Astrocyte (in vitro differentiated cells and primary cell): ENCODE results near the gene POFUT2. TPM values are rescaled to one million over a fixed set of nuclear protein-coding genes. Genes with fewer than 3 reads are reported as not detected.
A peak's percentile ranks its signal among the peaks of the same experiment; 100 is the strongest.

Experiments
- DNase-seq: peaks from one replicate; pipeline ENCODE4 v3.0.0-alpha.2; 2010; ENCODE audit warnings: low read depth
- FAIRE-seq: peaks from 2 replicates; lab custom pipeline; 2011; peaks lifted over from hg19 to GRCh38; lab: Jason Lieb, UNC
- H2AFZ ChIP-seq: 2 replicates; pipeline ENCODE4 v1.6.0; 2012; ENCODE audit warnings: low read depth, low read length, inconsistent platforms
- H3K27ac ChIP-seq: 2 replicates; pipeline ENCODE4 v1.5.1; 2011; ENCODE audit warnings: low read depth, low read length, inconsistent platforms
- H3K27me3 ChIP-seq: 2 replicates; pipeline ENCODE4 v1.6.0; 2011; ENCODE audit warnings: low read length, inconsistent platforms; ENCODE audit not compliant: insufficient read depth
- H3K36me3 ChIP-seq: 2 replicates; pipeline ENCODE4 v1.5.1; 2011; ENCODE audit warnings: low read length, inconsistent platforms; ENCODE audit not compliant: insufficient read depth
- H3K4me1 ChIP-seq: 2 replicates; pipeline ENCODE4 v1.5.1; 2011; ENCODE audit warnings: low read length, inconsistent platforms; ENCODE audit not compliant: insufficient read depth
- H3K4me2 ChIP-seq: 2 replicates; pipeline ENCODE4 v1.6.0; 2012; ENCODE audit warnings: low read length, inconsistent platforms
- H3K4me3 ChIP-seq: 2 replicates; pipeline ENCODE4 v1.5.1; 2011; ENCODE audit warnings: low read depth, mild to moderate bottlenecking, low read length, inconsistent platforms; ENCODE audit not compliant: insufficient read depth
- H3K79me2 ChIP-seq: 2 replicates; pipeline ENCODE4 v1.6.0; 2012; ENCODE audit warnings: mild to moderate bottlenecking, low read length, inconsistent platforms; ENCODE audit not compliant: insufficient read depth
- H3K9ac ChIP-seq: 2 replicates; pipeline ENCODE4 v1.6.0; 2012; ENCODE audit warnings: mild to moderate bottlenecking, low read length, inconsistent platforms
- H3K9me3 ChIP-seq: 2 replicates; pipeline ENCODE4 v1.5.1; 2012; ENCODE audit warnings: low read depth, mild to moderate bottlenecking, low read length, inconsistent platforms; ENCODE audit not compliant: insufficient read depth
- H4K20me1 ChIP-seq: 2 replicates; pipeline ENCODE4 v1.6.0; 2012; ENCODE audit warnings: low read length, inconsistent platforms; ENCODE audit not compliant: insufficient read depth
- H3K27ac Mint-ChIP-seq: one replicate; pipeline ENCODE4 v1.8.0; 2021; ENCODE audit warnings: mild to moderate bottlenecking, mixed read lengths; ENCODE audit not compliant: unreplicated experiment
- H3K27me3 Mint-ChIP-seq: one replicate; pipeline ENCODE4 v1.8.0; 2021; ENCODE audit warnings: low read depth, mixed read lengths; ENCODE audit not compliant: unreplicated experiment
- H3K36me3 Mint-ChIP-seq: one replicate; pipeline ENCODE4 v1.8.0; 2021; ENCODE audit warnings: low read depth, mixed read lengths; ENCODE audit not compliant: unreplicated experiment
- H3K4me1 Mint-ChIP-seq: one replicate; pipeline ENCODE4 v1.8.0; 2021; ENCODE audit warnings: low read depth, mixed read lengths; ENCODE audit not compliant: unreplicated experiment
- H3K4me3 Mint-ChIP-seq: one replicate; pipeline ENCODE4 v1.8.0; 2021; ENCODE audit warnings: mild to moderate bottlenecking, moderate library complexity, mixed read lengths; ENCODE audit not compliant: unreplicated experiment
- H3K9me3 Mint-ChIP-seq: one replicate; pipeline ENCODE4 v1.8.0; 2021; ENCODE audit warnings: mild to moderate bottlenecking, mixed read lengths; ENCODE audit not compliant: unreplicated experiment
- EZH2 ChIP-seq: IDR thresholded peaks from 2 replicates; pipeline ENCODE4 v1.6.1; 2012; ENCODE audit warnings: mild to moderate bottlenecking, low read length, inconsistent platforms; ENCODE audit not compliant: insufficient read depth
- total RNA-seq: library from RNA; stranded (reverse); gene quantifications from 2 replicates; pipeline ENCODE4 v1.2.1, GENCODE V29; 2021
- TF ChIP-seq, protein P1 (sequence below): IDR thresholded peaks from 2 replicates; pipeline ENCODE4 v1.5.1; 2011; ENCODE audit warnings: low read depth, mild to moderate bottlenecking, inconsistent platforms, low read length, moderate library complexity; ENCODE audit not compliant: insufficient read depth

Gene POFUT2
- total RNA-seq, 1 donor from 2014 or later: 109 TPM

DNA sequence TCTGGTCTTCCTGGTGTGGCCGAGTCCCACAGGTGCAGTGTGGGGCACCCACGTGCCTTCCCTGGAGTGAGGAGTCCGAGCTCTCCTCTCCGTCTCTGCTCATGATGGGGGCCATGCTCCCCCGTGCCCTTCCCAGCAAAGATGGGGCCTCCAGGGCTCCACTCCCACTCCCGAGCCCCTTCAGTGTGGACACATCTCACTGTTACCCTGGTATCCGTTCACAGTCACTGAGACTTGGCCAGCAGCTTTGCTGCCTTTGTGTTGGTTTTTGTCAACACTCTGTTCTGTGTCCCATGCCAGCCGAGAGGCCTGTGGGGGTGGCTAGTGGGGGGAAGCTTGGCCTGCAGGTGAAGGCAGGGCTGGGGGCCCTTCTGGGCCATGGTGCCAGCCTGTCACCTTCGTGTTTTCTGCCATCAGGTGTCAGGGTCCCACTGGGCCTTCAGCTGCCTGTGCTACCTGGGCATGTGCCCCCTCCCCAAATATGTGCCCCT, 46.9 kb upstream of the POFUT2 start:
- peaks cover 19% of the 10 kb centered on the region for H3K4me1 ChIP-seq
- H3K27me3 ChIP-seq: no peaks in the 10 kb centered on the region
- H2AFZ ChIP-seq: no peak overlapping the region
- peaks cover 1% of the 10 kb centered on the region for H3K36me3 Mint-ChIP-seq
- TF ChIP-seq, protein P1, sequence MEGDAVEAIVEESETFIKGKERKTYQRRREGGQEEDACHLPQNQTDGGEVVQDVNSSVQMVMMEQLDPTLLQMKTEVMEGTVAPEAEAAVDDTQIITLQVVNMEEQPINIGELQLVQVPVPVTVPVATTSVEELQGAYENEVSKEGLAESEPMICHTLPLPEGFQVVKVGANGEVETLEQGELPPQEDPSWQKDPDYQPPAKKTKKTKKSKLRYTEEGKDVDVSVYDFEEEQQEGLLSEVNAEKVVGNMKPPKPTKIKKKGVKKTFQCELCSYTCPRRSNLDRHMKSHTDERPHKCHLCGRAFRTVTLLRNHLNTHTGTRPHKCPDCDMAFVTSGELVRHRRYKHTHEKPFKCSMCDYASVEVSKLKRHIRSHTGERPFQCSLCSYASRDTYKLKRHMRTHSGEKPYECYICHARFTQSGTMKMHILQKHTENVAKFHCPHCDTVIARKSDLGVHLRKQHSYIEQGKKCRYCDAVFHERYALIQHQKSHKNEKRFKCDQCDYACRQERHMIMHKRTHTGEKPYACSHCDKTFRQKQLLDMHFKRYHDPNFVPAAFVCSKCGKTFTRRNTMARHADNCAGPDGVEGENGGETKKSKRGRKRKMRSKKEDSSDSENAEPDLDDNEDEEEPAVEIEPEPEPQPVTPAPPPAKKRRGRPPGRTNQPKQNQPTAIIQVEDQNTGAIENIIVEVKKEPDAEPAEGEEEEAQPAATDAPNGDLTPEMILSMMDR: no peak
- TF ChIP-seq EZH2: no peak
- H3K27me3 Mint-ChIP-seq: peaks cover 6% of the 10 kb centered on the region
- H4K20me1 ChIP-seq: no peaks in the 10 kb centered on the region
- H3K27ac ChIP-seq: no peak overlapping the region
- no peaks in the 10 kb centered on the region for H3K9me3 ChIP-seq
- H3K79me2 ChIP-seq: no peaks in the 10 kb centered on the region
- no peak overlapping the region for H3K4me3 ChIP-seq
- H3K36me3 ChIP-seq: no peaks in the 10 kb centered on the region
- no peak overlapping the region for H3K4me2 ChIP-seq
- peaks cover 30% of the 10 kb centered on the region for H3K4me1 Mint-ChIP-seq
- no peak overlapping the region for H3K4me3 Mint-ChIP-seq
- peaks cover 2% of the 10 kb centered on the region for H3K9me3 Mint-ChIP-seq
- H3K27ac Mint-ChIP-seq: peak overlapping the region; percentile 69
- FAIRE-seq: no peak
- H3K9ac ChIP-seq: no peak overlapping the region
- DNase-seq: no peak

DNA sequence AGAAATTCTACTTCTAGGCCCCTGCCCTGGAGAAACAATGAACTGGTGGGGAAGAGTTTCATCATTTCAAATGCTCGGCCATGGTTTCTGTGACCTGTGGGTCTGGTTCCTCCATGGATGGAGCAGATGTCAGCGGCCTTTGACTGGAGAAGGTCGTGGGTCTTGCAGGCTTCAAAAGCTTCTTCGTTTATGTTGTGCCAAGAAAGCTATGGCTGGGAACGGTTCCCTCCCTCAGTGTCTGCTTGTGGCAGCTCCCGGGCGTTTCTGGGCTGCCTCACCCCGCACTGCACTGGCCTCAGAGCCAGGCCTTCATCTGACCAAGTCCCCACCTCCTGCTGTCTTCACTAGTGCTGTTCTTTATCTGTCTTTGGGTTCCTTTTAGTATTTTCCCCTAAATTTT, 46.4 kb upstream of the POFUT2 start:
- peaks cover 24% of the 10 kb centered on the region for H3K4me1 ChIP-seq
- Mint-ChIP-seq H3K4me3 (no peak overlapping the region), H3K9me3 (peaks cover 2% of the 10 kb centered on the region), H3K27me3 (peaks cover 6% of the 10 kb centered on the region), H3K36me3 (peaks cover 1% of the 10 kb centered on the region), H3K27ac (peak overlapping the region; percentile 94), H3K4me1 (peaks cover 32% of the 10 kb centered on the region)
- no peak overlapping the region for H3K4me3 ChIP-seq
- FAIRE-seq (no peak), DNase-seq (no peak)
- no peak overlapping the region for H3K4me2 ChIP-seq
- H3K79me2 ChIP-seq: no peaks in the 10 kb centered on the region
- no peak for TF ChIP-seq EZH2
- TF ChIP-seq, protein P1: no peak
- H3K27me3 ChIP-seq: no peaks in the 10 kb centered on the region
- H3K9ac ChIP-seq: peak overlapping the region; percentile 26
- no peak overlapping the region for H2AFZ ChIP-seq
- no peaks in the 10 kb centered on the region for H4K20me1 ChIP-seq
- H3K36me3 ChIP-seq: no peaks in the 10 kb centered on the region
- no peaks in the 10 kb centered on the region for H3K9me3 ChIP-seq
- H3K27ac ChIP-seq: no peak overlapping the region

DNA sequence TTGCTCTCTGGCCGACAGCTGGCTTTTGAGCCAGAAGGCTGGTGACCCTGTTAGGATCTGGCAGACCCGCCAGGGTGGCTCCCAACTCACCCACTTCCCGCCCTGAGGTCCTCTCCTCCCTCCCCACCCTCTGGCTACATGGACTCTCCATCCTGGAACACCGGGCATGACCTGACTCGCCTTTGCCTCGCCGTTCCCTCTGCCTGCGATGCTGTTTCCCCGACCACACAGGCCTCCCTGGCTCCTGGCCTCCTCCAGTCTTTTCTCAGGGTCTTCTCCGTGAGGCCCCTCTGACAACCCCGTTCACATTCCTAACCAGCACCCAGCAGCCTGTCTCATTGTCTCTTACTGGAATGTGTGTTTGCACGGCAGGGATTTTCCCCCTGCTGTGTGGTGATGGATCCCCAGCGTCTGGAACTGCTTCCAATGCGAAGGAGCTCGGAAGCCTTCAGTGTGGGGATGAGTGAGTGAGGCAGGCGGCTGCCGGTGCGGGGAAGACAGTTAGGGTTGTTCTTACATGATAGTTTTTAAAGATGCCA, 46.0 kb upstream of the POFUT2 start:
- H3K27ac ChIP-seq: no peak overlapping the region
- no peaks in the 10 kb centered on the region for H3K36me3 ChIP-seq
- peak overlapping the region; percentile 63 for H2AFZ ChIP-seq
- no peaks in the 10 kb centered on the region for H4K20me1 ChIP-seq
- H3K4me1 Mint-ChIP-seq: peaks cover 34% of the 10 kb centered on the region
- H3K9me3 ChIP-seq: no peaks in the 10 kb centered on the region
- peaks cover 24% of the 10 kb centered on the region for H3K4me1 ChIP-seq
- peaks cover 5% of the 10 kb centered on the region for H3K27me3 Mint-ChIP-seq
- DNase-seq (no peak), FAIRE-seq (no peak)
- peaks cover 2% of the 10 kb centered on the region for H3K9me3 Mint-ChIP-seq
- peak overlapping the region; percentile 94 for H3K27ac Mint-ChIP-seq
- TF ChIP-seq, protein P1: no peak
- no peak for TF ChIP-seq EZH2
- no peak overlapping the region for H3K4me3 ChIP-seq
- peaks cover 1% of the 10 kb centered on the region for H3K36me3 Mint-ChIP-seq
- no peaks in the 10 kb centered on the region for H3K27me3 ChIP-seq
- H3K9ac ChIP-seq: peak overlapping the region; percentile 26
- H3K4me2 ChIP-seq: no peak overlapping the region
- no peaks in the 10 kb centered on the region for H3K79me2 ChIP-seq
- peak overlapping the region; percentile 11 for H3K4me3 Mint-ChIP-seq
